IMR-90 (cell line): ENCODE measurements around the gene ATP6V0C. TPM values are rescaled to one million over a fixed set of nuclear protein-coding genes. Genes with fewer than 3 reads are reported as not detected.

ENCODE experiments used
- ATAC-seq: fragments of 200-7000 bp; cut with Tn5 transposase; 2 replicates; pipeline ENCODE4 v1.9.1; 2020; ENCODE audit warnings: low read depth, mild to moderate bottlenecking, moderate library complexity
- BruUV-seq: library from RNA; stranded (reverse); fragments of 400-500 nt; replicated peaks from 2 replicates; lab custom pipeline; 2021; lab: Mats Ljungman, UMichigan
- CTCF ChIA-PET: fragments of 300-600 bp; formaldehyde crosslinking; extraction: SDS; loops from one replicate; lab custom pipeline; 2021; ENCODE audit warnings: antibody characterized with exemption; lab: Yijun Ruan, JAX
- POLR2A ChIA-PET: fragments of 300-600 bp; sonication (Branson Sonifier 250); formaldehyde crosslinking; loops from one replicate; lab custom pipeline; 2022; ENCODE audit warnings: antibody characterized with exemption; ENCODE audit not compliant: unreplicated experiment; lab: Charles Lee
- DNase-seq: peaks from one replicate; pipeline ENCODE4 v3.0.0; 2013
- H2AFZ ChIP-seq: replicated peaks from 2 replicates; pipeline ENCODE3; 2013; ENCODE audit warnings: low read length, mild to moderate bottlenecking; ENCODE audit not compliant: poor library complexity
- H2AK5ac ChIP-seq: 2 replicates; pipeline ENCODE4 v1.6.1; 2013; ENCODE audit warnings: low read depth, low read length, inconsistent platforms
- H2AK9ac ChIP-seq: replicated peaks from 2 replicates; pipeline ENCODE3; 2013; ENCODE audit warnings: mild to moderate bottlenecking, low read depth, low read length, moderate library complexity; ENCODE audit not compliant: poor library complexity
- H2BK120ac ChIP-seq: 2 replicates; pipeline ENCODE4 v1.6.1; 2013; ENCODE audit warnings: low read depth, low read length, inconsistent platforms
- H2BK15ac ChIP-seq: 3 replicates; pipeline ENCODE4 v1.6.1; 2013; ENCODE audit warnings: low read depth, low read length, inconsistent platforms
- H2BK20ac ChIP-seq: 2 replicates; pipeline ENCODE4 v1.6.1; 2013; ENCODE audit warnings: low read depth, mild to moderate bottlenecking, inconsistent platforms, low read length, moderate library complexity
- H2BK5ac ChIP-seq: 2 replicates; pipeline ENCODE4 v1.6.1; 2013; ENCODE audit warnings: mild to moderate bottlenecking, low read depth, low read length, inconsistent platforms; ENCODE audit not compliant: poor library complexity, severe bottlenecking
- H3K14ac ChIP-seq: replicated peaks from 2 replicates; pipeline ENCODE4 v1.6.1; 2013; ENCODE audit warnings: low read depth, low read length, inconsistent platforms
- H3K18ac ChIP-seq: 2 replicates; pipeline ENCODE4 v1.6.1; 2013; ENCODE audit warnings: low read depth, low read length, control low read depth
- H3K23ac ChIP-seq: 2 replicates; pipeline ENCODE4 v1.6.1; 2013; ENCODE audit warnings: low read depth, low read length, inconsistent platforms
- H3K27ac ChIP-seq: 2 replicates; pipeline ENCODE4 v1.5.1; 2013; ENCODE audit warnings: mild to moderate bottlenecking, control low read depth, low read length; ENCODE audit not compliant: insufficient read depth
- H3K27me3 ChIP-seq: 2 replicates; pipeline ENCODE4 v1.6.1; 2013; ENCODE audit warnings: low read length; ENCODE audit not compliant: control insufficient read depth, insufficient read depth
- H3K36me3 ChIP-seq: 2 replicates; pipeline ENCODE4 v1.6.1; 2013; ENCODE audit warnings: low read length, mixed read lengths; ENCODE audit not compliant: control insufficient read depth, insufficient read depth
- H3K4ac ChIP-seq: 2 replicates; pipeline ENCODE4 v1.6.1; 2013; ENCODE audit warnings: low read depth, low read length, inconsistent platforms
- H3K4me1 ChIP-seq: 2 replicates; pipeline ENCODE4 v1.6.1; 2013; ENCODE audit warnings: low read length, mixed read lengths; ENCODE audit not compliant: control insufficient read depth, insufficient read depth
- H3K4me2 ChIP-seq: 2 replicates; pipeline ENCODE4 v1.6.1; 2013; ENCODE audit warnings: low read depth, mild to moderate bottlenecking, control low read depth, low read length, moderate library complexity
- H3K4me3 ChIP-seq: 2 replicates; pipeline ENCODE4 v1.5.1; 2013; ENCODE audit warnings: low read depth, mild to moderate bottlenecking, control low read depth, low read length, moderate library complexity; ENCODE audit not compliant: insufficient read depth
- H3K56ac ChIP-seq: 2 replicates; pipeline ENCODE4 v1.6.1; 2013; ENCODE audit warnings: low read length, inconsistent platforms; ENCODE audit not compliant: insufficient read depth; ENCODE audit errors: extremely low read depth
- H3K79me1 ChIP-seq, 2 experiments: 2 replicates each; pipeline ENCODE4 v1.6.1; 2013; ENCODE audit warnings: low read length in 2 of 2, inconsistent platforms in 1 of 2, low read depth in 1 of 2
- H3K9ac ChIP-seq: 2 replicates; pipeline ENCODE4 v1.6.1; 2013; ENCODE audit warnings: low read depth, low read length, control low read depth
- H3K9me1 ChIP-seq: 2 replicates; pipeline ENCODE4 v1.6.1; 2013; ENCODE audit warnings: low read length, inconsistent platforms; ENCODE audit not compliant: insufficient read depth
- H3K9me3 ChIP-seq: 2 replicates; pipeline ENCODE4 v1.6.1; 2013; ENCODE audit warnings: low read length; ENCODE audit not compliant: control insufficient read depth, insufficient read depth
- H4K20me1 ChIP-seq: 2 replicates; pipeline ENCODE4 v1.6.1; 2013; ENCODE audit warnings: low read length, inconsistent platforms; ENCODE audit not compliant: insufficient read depth
- H4K5ac ChIP-seq: 2 replicates; pipeline ENCODE4 v1.6.1; 2013; ENCODE audit warnings: mild to moderate bottlenecking, low read depth, low read length, control low read depth
- H4K8ac ChIP-seq, 2 experiments: 2 replicates each; pipeline ENCODE4 v1.6.1; 2013; ENCODE audit warnings: low read depth in 2 of 2, low read length in 2 of 2, control low read depth in 1 of 2, inconsistent platforms in 1 of 2
- H4K91ac ChIP-seq: 2 replicates; pipeline ENCODE4 v1.6.1; 2013; ENCODE audit warnings: low read depth, low read length, inconsistent platforms; ENCODE audit not compliant: insufficient read depth
- BHLHE40 ChIP-seq: fragments of 150-350 bp; IDR thresholded peaks from 2 replicates; pipeline ENCODE4 v1.6.1; 2016; ENCODE audit warnings: mild to moderate bottlenecking, low read depth, low read length
- CTCF ChIP-seq: conservative IDR thresholded peaks from 2 replicates; pipeline ENCODE4 v1.5.1; 2012; ENCODE audit warnings: mild to moderate bottlenecking, low read depth, low read length, improper control_type of control experiment
- ELK1 ChIP-seq: fragments of 150-350 bp; IDR thresholded peaks from 2 replicates; pipeline ENCODE4 v1.6.1; 2016; ENCODE audit warnings: low read depth, mild to moderate bottlenecking, low read length, moderate library complexity, borderline replicate concordance
- MAZ ChIP-seq: IDR thresholded peaks from 2 replicates; pipeline ENCODE4 v1.6.1; 2012; ENCODE audit warnings: low read depth, mild to moderate bottlenecking, low read length, improper control_type of control experiment, moderate library complexity, borderline replicate concordance
- NFE2L2 ChIP-seq: fragments of 150-350 bp; IDR thresholded peaks from 2 replicates; pipeline ENCODE4 v1.6.1; 2016; ENCODE audit warnings: low read depth, mild to moderate bottlenecking, low read length
- POLR2A ChIP-seq: IDR thresholded peaks from 2 replicates; pipeline ENCODE4 v1.6.1; 2012; ENCODE audit warnings: mild to moderate bottlenecking, low read depth, low read length
- RAD21 ChIP-seq: IDR thresholded peaks from 2 replicates; pipeline ENCODE4 v1.6.1; 2012; ENCODE audit warnings: low read length, improper control_type of control experiment
- RCOR1 ChIP-seq: IDR thresholded peaks from 2 replicates; pipeline ENCODE4 v1.6.1; 2012; ENCODE audit warnings: mild to moderate bottlenecking, low read length, improper control_type of control experiment; ENCODE audit not compliant: insufficient replicate concordance
- RFX5 ChIP-seq: IDR thresholded peaks from 2 replicates; pipeline ENCODE4 v1.8.0; 2012; ENCODE audit warnings: low read depth, mild to moderate bottlenecking, low read length, moderate library complexity
- WGBS, 2 experiments: methylation state at CpG; one replicate each; pipeline versions ENCODE4 v1.1.5 to v1.1.7; 2013; ENCODE audit warnings: missing lambda C conversion rate in 2 of 2; ENCODE audit not compliant: insufficient read length in 1 of 2; ENCODE audit errors: extremely low coverage in 2 of 2; 5-methylcytosine and 5-hydroxymethylcytosine counted together
- dilution Hi-C: fragments of 300-500 bp; cut with HindIII; formaldehyde crosslinking; loops from one replicate; pipeline ENCODE4 v1.14.3; 2018; ENCODE audit warnings: low sequenced_read_pairs; ENCODE audit not compliant: unreplicated experiment
- in situ Hi-C: fragments of 300-500 bp; cut with MboI; formaldehyde crosslinking; loops from 3 replicates; pipeline ENCODE4 v1.14.3; 2019; ENCODE audit warnings: low sequenced_read_pairs, inconsistent platforms, mixed read lengths
- intact Hi-C: fragments of 100-400 bp; cut with micrococcal nuclease; formaldehyde crosslinking; loops from 2 replicates; pipeline ENCODE4 v1.10.0; 2022
- polyA plus RNA-seq, 3 experiments: library from polyadenylated mRNA; depleted of rRNA; stranded (reverse); fragments of >200 nt; gene quantifications; 2 replicates each; pipeline ENCODE4 v1.2.3, GENCODE V29; 2012; ENCODE audit warnings: low replicate concordance in 1 of 3
- total RNA-seq: library from RNA; depleted of rRNA; stranded (reverse); fragments of >200 nt; gene quantifications from 2 replicates; pipeline ENCODE4 v1.2.3, GENCODE V29; 2012

Gene ATP6V0C
- total and polyA plus RNA-seq, 2 of the 4 experiments (the other 2 are of a cell fraction) = 8.4 to 107 TPM

GRCh38 chr16:2517954-2518605 is 4.3 kb downstream of the ATP6V0C start:
- 93% methylated on average over 5 of the region's 12 CpGs; no CpG with 5 or more reads in 1 of the 2 experiments for WGBS, 2 experiments
- in situ Hi-C loops (no loop called here), intact Hi-C loops (no loop called here), dilution Hi-C loops (no loop called here)
- no peak overlapping the region for H2BK20ac ChIP-seq
- H4K91ac ChIP-seq = no peak overlapping the region
- H3K79me1 ChIP-seq = peaks cover 12 to 57% of the 10 kb centered on the region in 2 experiments
- peaks cover 19% of the 10 kb centered on the region for H3K9me1 ChIP-seq
- peaks cover 57% of the 10 kb centered on the region for H4K20me1 ChIP-seq
- H3K14ac ChIP-seq = no peak overlapping the region
- TF ChIP-seq NFE2L2 (no peak), BHLHE40 (no peak), RFX5 (no peak), MAZ (no peak), POLR2A (no peak), ELK1 (no peak), RCOR1 (no peak), RAD21 (no peak), CTCF (no peak)
- H3K4me2 ChIP-seq = no peak overlapping the region
- H3K56ac ChIP-seq = no peak overlapping the region
- no peak overlapping the region for H3K4ac ChIP-seq
- BruUV-seq = no TSS peak
- ChIA-PET POLR2A (no interaction called here), CTCF (no interaction called here)
- no peak overlapping the region for H2BK5ac ChIP-seq
- H2AFZ ChIP-seq = no peak overlapping the region
- H2AK9ac ChIP-seq = no peak overlapping the region
- H3K27me3 ChIP-seq = no peaks in the 10 kb centered on the region
- H4K5ac ChIP-seq = no peak overlapping the region
- no peak overlapping the region for H3K18ac ChIP-seq
- H3K9ac ChIP-seq = no peak overlapping the region
- no peak overlapping the region for H3K4me3 ChIP-seq
- H4K8ac ChIP-seq = no peak overlapping the region
- no peak overlapping the region for H2BK120ac ChIP-seq
- H2BK15ac ChIP-seq = no peak overlapping the region
- no peak overlapping the region for H3K27ac ChIP-seq
- H3K4me1 ChIP-seq = peaks cover 16% of the 10 kb centered on the region
- DNase-seq (no peak), ATAC-seq (no peak)
- peaks cover 4% of the 10 kb centered on the region for H3K36me3 ChIP-seq
- no peak overlapping the region for H3K23ac ChIP-seq
- no peaks in the 10 kb centered on the region for H3K9me3 ChIP-seq
- no peak overlapping the region for H2AK5ac ChIP-seq
